Measurements from ENCODE around the gene DYNC2LI1. TPM values are rescaled to one million over a fixed set of nuclear protein-coding genes. Genes with fewer than 3 reads are reported as not detected.

The DYNC2LI1 gene
- total RNA-seq, 4 donors from 2014 or later, result 19.5 to 37.3 (median 33.1) TPM

DNA sequence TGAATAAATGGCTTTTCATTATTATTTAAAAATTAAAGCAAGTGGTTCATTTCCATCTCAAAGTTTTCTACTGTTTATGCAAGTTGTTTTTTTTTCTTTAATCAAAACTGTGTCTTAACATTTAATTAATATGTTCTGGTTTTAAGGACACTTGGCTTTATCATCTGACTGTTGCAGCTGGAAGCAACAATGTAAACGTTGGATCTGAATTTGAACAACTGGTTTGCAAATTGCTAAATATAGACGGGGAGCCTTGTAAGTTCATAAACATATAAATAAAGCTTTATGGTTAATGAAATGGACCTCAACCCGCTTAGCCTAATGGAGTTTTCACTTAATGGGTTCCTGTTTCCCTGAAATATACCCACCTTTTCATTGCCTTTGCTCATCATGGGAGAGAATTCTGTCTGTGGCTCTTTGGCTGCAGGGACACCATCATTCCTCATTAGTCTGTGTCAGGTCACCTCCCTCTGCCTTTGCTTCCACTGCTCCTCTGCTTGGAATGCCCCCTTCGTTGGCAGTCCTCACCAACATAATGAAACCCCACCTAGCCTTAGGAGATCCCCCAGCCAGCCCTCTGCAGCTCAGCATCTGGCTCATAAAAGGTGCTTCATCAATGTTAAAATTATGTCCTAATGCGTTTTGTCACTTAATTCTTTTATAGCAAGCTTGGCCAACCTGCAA lies 44.2 kb upstream of the DYNC2LI1 start:
- H3K36me3 ChIP-seq, result no peaks in the 10 kb centered on the region

DNA sequence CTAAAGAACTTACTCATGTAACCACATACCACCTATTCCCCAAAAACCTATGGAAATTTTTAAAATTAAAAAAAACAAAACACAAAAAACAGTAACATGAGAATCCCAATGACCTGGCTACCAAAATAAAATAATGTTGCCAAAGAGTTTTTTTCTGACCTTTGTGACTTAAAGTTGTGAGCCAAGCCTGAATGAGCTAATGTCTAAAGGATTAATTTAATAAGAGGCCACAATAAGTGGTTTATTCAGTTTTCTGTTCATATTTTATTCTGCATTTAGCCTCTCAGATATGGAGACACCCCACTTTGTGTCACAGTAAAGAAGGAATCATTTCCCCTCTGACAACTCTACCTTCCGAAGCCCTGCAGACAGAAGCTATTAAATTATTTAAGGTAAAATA lies 42.6 kb upstream of the DYNC2LI1 start:
- H3K27me3 ChIP-seq, result no peaks in the 10 kb centered on the region
- H3K9me3 ChIP-seq, result no peaks in the 10 kb centered on the region
- H3K36me3 ChIP-seq, result no peaks in the 10 kb centered on the region
- no peak overlapping the region for H3K27ac ChIP-seq
- 83 to 96% methylated on average over 1 of the region's 1 CpG for WGBS, 2 donors
- DNase-seq (ENCODE audit: low spot score in 2 of 2), result no peak
- TF ChIP-seq POLR2A (IDR thresholded peaks at IDR 0.05) (no peak), EP300 (IDR thresholded peaks at IDR 0.05) (no peak)
- TF ChIP-seq, protein P1, sequence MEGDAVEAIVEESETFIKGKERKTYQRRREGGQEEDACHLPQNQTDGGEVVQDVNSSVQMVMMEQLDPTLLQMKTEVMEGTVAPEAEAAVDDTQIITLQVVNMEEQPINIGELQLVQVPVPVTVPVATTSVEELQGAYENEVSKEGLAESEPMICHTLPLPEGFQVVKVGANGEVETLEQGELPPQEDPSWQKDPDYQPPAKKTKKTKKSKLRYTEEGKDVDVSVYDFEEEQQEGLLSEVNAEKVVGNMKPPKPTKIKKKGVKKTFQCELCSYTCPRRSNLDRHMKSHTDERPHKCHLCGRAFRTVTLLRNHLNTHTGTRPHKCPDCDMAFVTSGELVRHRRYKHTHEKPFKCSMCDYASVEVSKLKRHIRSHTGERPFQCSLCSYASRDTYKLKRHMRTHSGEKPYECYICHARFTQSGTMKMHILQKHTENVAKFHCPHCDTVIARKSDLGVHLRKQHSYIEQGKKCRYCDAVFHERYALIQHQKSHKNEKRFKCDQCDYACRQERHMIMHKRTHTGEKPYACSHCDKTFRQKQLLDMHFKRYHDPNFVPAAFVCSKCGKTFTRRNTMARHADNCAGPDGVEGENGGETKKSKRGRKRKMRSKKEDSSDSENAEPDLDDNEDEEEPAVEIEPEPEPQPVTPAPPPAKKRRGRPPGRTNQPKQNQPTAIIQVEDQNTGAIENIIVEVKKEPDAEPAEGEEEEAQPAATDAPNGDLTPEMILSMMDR (IDR thresholded peaks at IDR 0.05), result no peak
- H3K4me1 ChIP-seq, result no peaks in the 10 kb centered on the region
- H3K4me3 ChIP-seq, result no peak overlapping the region

More for the DNA sequence above, 44.2 kb upstream of the DYNC2LI1 start:
- 55 to 56% methylated on average over 5 of the region's 5 CpGs for WGBS, 2 donors
- Histone ChIP-seq H3K27ac (no peak overlapping the region), H3K27me3 (no peaks in the 10 kb centered on the region), H3K4me3 (no peak overlapping the region), H3K4me1 (no peaks in the 10 kb centered on the region), H3K9me3 (no peaks in the 10 kb centered on the region)
- no peak for TF ChIP-seq POLR2A (IDR thresholded peaks at IDR 0.05)
- TF ChIP-seq EP300 (IDR thresholded peaks at IDR 0.05), result no peak
- TF ChIP-seq, protein P1 (IDR thresholded peaks at IDR 0.05), result no peak
- DNase-seq (ENCODE audit: low spot score in 2 of 2), result no peak

DNA sequence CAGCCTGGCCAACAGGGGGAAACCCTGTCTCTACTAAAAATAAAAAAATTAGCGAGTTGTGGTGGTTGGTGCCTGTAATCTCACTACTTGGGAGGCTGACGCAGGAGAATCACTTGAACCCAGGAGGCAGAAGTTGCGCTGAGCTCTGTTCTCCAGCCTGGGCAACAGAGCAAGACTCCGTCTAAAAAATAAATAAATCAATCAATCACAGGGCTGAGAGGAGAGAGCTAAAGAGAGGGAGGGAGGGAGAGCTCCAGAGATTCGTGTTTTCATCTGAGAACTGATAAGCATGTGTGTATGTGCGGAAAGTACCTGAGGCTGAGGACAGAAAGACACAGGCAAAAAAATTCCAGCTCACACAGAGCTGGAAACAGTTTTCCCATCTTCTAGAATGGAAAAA lies 37.2 kb upstream of the DYNC2LI1 start:
- Histone ChIP-seq H3K27ac (no peak overlapping the region), H3K9me3 (no peaks in the 10 kb centered on the region), H3K27me3 (no peaks in the 10 kb centered on the region), H3K36me3 (peaks cover 0 to 20% (median 0%) of the 10 kb centered on the region in 3 donors), H3K4me1 (no peaks in the 10 kb centered on the region), H3K4me3 (no peak overlapping the region)
- 93% methylated on average over 6 of the region's 6 CpGs for WGBS, 2 donors
- DNase-seq (ENCODE audit: low spot score in 2 of 2), result no peak
- TF ChIP-seq, protein P1 (IDR thresholded peaks at IDR 0.05), result no peak
- TF ChIP-seq EP300 (IDR thresholded peaks at IDR 0.05) (no peak), POLR2A (IDR thresholded peaks at IDR 0.05) (no peak)

- no peaks in the 10 kb centered on the region for H3K27me3 ChIP-seq
- H3K27ac ChIP-seq, result no peak overlapping the region
- peaks cover 0 to 20% (median 0%) of the 10 kb centered on the region in 3 donors for H3K36me3 ChIP-seq
- TF ChIP-seq EP300 (IDR thresholded peaks at IDR 0.05) (no peak), POLR2A (IDR thresholded peaks at IDR 0.05) (no peak)
- TF ChIP-seq, protein P1 (IDR thresholded peaks at IDR 0.05), result no peak
- no peak overlapping the region for H3K4me3 ChIP-seq
- H3K9me3 ChIP-seq, result no peaks in the 10 kb centered on the region
- DNase-seq (ENCODE audit: low spot score in 2 of 2), result no peak
- 70 to 72% methylated on average over 8 of the region's 8 CpGs for WGBS, 2 donors
- no peaks in the 10 kb centered on the region for H3K4me1 ChIP-seq
Observed at GRCh38 chr2:43737097-43737854, 36.6 kb upstream of the DYNC2LI1 start.

DNA sequence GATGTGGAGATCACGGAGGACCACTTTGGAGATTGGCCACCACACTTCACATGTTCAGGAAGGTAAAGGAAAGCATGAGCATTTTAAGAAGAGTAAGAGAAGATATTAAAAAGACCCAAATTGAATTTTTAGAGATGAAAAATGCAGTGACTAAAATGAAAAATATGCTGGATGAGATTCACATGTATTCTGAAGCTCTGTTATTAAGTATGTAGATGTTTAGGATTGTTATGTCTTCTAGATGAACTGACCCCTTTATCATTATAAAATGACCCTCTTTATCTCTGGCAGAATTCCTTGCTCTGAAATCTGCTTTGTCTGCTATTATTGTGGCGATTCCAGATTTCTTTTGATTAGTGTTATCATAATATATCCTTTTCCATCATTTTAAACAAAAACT lies 36.0 kb upstream of the DYNC2LI1 start:
- H3K36me3 ChIP-seq, result peaks cover 0 to 20% (median 0%) of the 10 kb centered on the region in 3 donors
- H3K4me3 ChIP-seq, result no peak overlapping the region
- TF ChIP-seq, protein P1 (IDR thresholded peaks at IDR 0.05), result no peak
- no peak for TF ChIP-seq POLR2A (IDR thresholded peaks at IDR 0.05)
- no peak for TF ChIP-seq EP300 (IDR thresholded peaks at IDR 0.05)
- H3K27me3 ChIP-seq, result no peaks in the 10 kb centered on the region
- H3K9me3 ChIP-seq, result no peaks in the 10 kb centered on the region
- DNase-seq (ENCODE audit: low spot score in 2 of 2), result no peak
- no peaks in the 10 kb centered on the region for H3K4me1 ChIP-seq
- no peak overlapping the region for H3K27ac ChIP-seq
- WGBS, 2 donors, result 53 to 61% methylated on average over 2 of the region's 2 CpGs

Measured in tibial nerve (tissue), 4 donors.